ENCODE results near the gene DENND1A.
"Not testable (repeated sequence)": the region's sequence is repeated elsewhere in the genome, so short reads cannot be mapped to it uniquely, and the experiment has no call there.

DENND1A gene

GRCh38 chr9:123739902-123740301 lies 190.0 kb downstream of the DENND1A start:
- no peaks in the 10 kb centered on the region for H3K4me1 ChIP-seq (ENCODE audit: control insufficient read depth, insufficient read depth, low read length)
- H3K27me3 ChIP-seq (ENCODE audit: control insufficient read depth, insufficient read depth, low read length, poor library complexity, severe bottlenecking) = no peaks in the 10 kb centered on the region
- H3K4me3 ChIP-seq (ENCODE audit: insufficient read depth, low read depth, low read length) = no peak overlapping the region
- no peak overlapping the region for H3K27ac ChIP-seq (ENCODE audit: insufficient read depth, low read depth, low read length, poor library complexity, severe bottlenecking)
- H3K9me3 ChIP-seq (ENCODE audit: control insufficient read depth, low read length) = no peaks in the 10 kb centered on the region
- 96 to 98% methylated on average over 2 of the region's 2 CpGs for WGBS, 2 experiments
- no peaks in the 10 kb centered on the region for H3K36me3 ChIP-seq (ENCODE audit: control insufficient read depth, insufficient read depth, low read length)

- Histone ChIP-seq H3K4me1 (ENCODE audit: control insufficient read depth, insufficient read depth, low read length) (no peaks in the 10 kb centered on the region), H3K4me3 (ENCODE audit: insufficient read depth, low read depth, low read length) (no peak overlapping the region), H3K36me3 (ENCODE audit: control insufficient read depth, insufficient read depth, low read length) (no peaks in the 10 kb centered on the region), H3K27me3 (ENCODE audit: control insufficient read depth, insufficient read depth, low read length, poor library complexity, severe bottlenecking) (no peaks in the 10 kb centered on the region), H3K27ac (ENCODE audit: insufficient read depth, low read depth, low read length, poor library complexity, severe bottlenecking) (no peak overlapping the region), H3K9me3 (ENCODE audit: control insufficient read depth, low read length) (no peaks in the 10 kb centered on the region)
- WGBS, 2 experiments = 93 to 96% methylated on average over 1 of the region's 1 CpG
Observed at GRCh38 chr9:123739387-123739786, 190.5 kb downstream of the DENND1A start.

GRCh38 chr9:123738648-123739047 lies 191.3 kb downstream of the DENND1A start:
- no peaks in the 10 kb centered on the region for H3K27me3 ChIP-seq (ENCODE audit: control insufficient read depth, insufficient read depth, low read length, poor library complexity, severe bottlenecking)
- H3K9me3 ChIP-seq (ENCODE audit: control insufficient read depth, low read length) = no peaks in the 10 kb centered on the region
- no peak overlapping the region for H3K4me3 ChIP-seq (ENCODE audit: insufficient read depth, low read depth, low read length)
- no peaks in the 10 kb centered on the region for H3K36me3 ChIP-seq (ENCODE audit: control insufficient read depth, insufficient read depth, low read length)
- no peaks in the 10 kb centered on the region for H3K4me1 ChIP-seq (ENCODE audit: control insufficient read depth, insufficient read depth, low read length)
- WGBS, 2 experiments = 91 to 92% methylated on average over 2 of the region's 2 CpGs
- H3K27ac ChIP-seq (ENCODE audit: insufficient read depth, low read depth, low read length, poor library complexity, severe bottlenecking) = no peak overlapping the region

- Histone ChIP-seq H3K36me3 (ENCODE audit: control insufficient read depth, insufficient read depth, low read length) (no peaks in the 10 kb centered on the region), H3K4me3 (ENCODE audit: insufficient read depth, low read depth, low read length) (no peak overlapping the region), H3K27me3 (ENCODE audit: control insufficient read depth, insufficient read depth, low read length, poor library complexity, severe bottlenecking) (no peaks in the 10 kb centered on the region), H3K4me1 (ENCODE audit: control insufficient read depth, insufficient read depth, low read length) (no peaks in the 10 kb centered on the region), H3K9me3 (ENCODE audit: control insufficient read depth, low read length) (no peaks in the 10 kb centered on the region), H3K27ac (ENCODE audit: insufficient read depth, low read depth, low read length, poor library complexity, severe bottlenecking) (no peak overlapping the region)
- 94 to 96% methylated on average over 4 of the region's 4 CpGs for WGBS, 2 experiments
Observed at GRCh38 chr9:123735376-123735775, 194.6 kb downstream of the DENND1A start.

GRCh38 chr9:123728571-123728970 lies 201.4 kb downstream of the DENND1A start:
- H3K4me1 ChIP-seq (ENCODE audit: control insufficient read depth, insufficient read depth, low read length); H3K27me3 ChIP-seq (ENCODE audit: control insufficient read depth, insufficient read depth, low read length, poor library complexity, severe bottlenecking); H3K9me3 ChIP-seq (ENCODE audit: control insufficient read depth, low read length); H3K27ac ChIP-seq (ENCODE audit: insufficient read depth, low read depth, low read length, poor library complexity, severe bottlenecking); H3K36me3 ChIP-seq (ENCODE audit: control insufficient read depth, insufficient read depth, low read length); H3K4me3 ChIP-seq (ENCODE audit: insufficient read depth, low read depth, low read length): not testable (repeated sequence)
- WGBS, 2 experiments = 91 to 95% methylated on average over 4 of the region's 5 CpGs

GRCh38 chr9:123727332-123727731 lies 202.6 kb downstream of the DENND1A start:
- WGBS, 2 experiments = 97 to 100% methylated on average over 1 of the region's 1 CpG
- no peaks in the 10 kb centered on the region for H3K36me3 ChIP-seq (ENCODE audit: control insufficient read depth, insufficient read depth, low read length)
- H3K9me3 ChIP-seq (ENCODE audit: control insufficient read depth, low read length) = no peaks in the 10 kb centered on the region
- H3K27me3 ChIP-seq (ENCODE audit: control insufficient read depth, insufficient read depth, low read length, poor library complexity, severe bottlenecking) = no peaks in the 10 kb centered on the region
- H3K4me1 ChIP-seq (ENCODE audit: control insufficient read depth, insufficient read depth, low read length) = no peaks in the 10 kb centered on the region
- H3K4me3 ChIP-seq (ENCODE audit: insufficient read depth, low read depth, low read length) = no peak overlapping the region
- H3K27ac ChIP-seq (ENCODE audit: insufficient read depth, low read depth, low read length, poor library complexity, severe bottlenecking) = no peak overlapping the region

GRCh38 chr9:123725389-123725788 lies 204.5 kb downstream of the DENND1A start:
- Histone ChIP-seq H3K27ac (ENCODE audit: insufficient read depth, low read depth, low read length, poor library complexity, severe bottlenecking) (no peak overlapping the region), H3K27me3 (ENCODE audit: control insufficient read depth, insufficient read depth, low read length, poor library complexity, severe bottlenecking) (no peaks in the 10 kb centered on the region), H3K9me3 (ENCODE audit: control insufficient read depth, low read length) (no peaks in the 10 kb centered on the region), H3K4me3 (ENCODE audit: insufficient read depth, low read depth, low read length) (no peak overlapping the region), H3K4me1 (ENCODE audit: control insufficient read depth, insufficient read depth, low read length) (no peaks in the 10 kb centered on the region), H3K36me3 (ENCODE audit: control insufficient read depth, insufficient read depth, low read length) (no peaks in the 10 kb centered on the region)
- WGBS, 2 experiments = 51 to 61% methylated on average over 8 of the region's 8 CpGs

- no peaks in the 10 kb centered on the region for H3K4me1 ChIP-seq (ENCODE audit: control insufficient read depth, insufficient read depth, low read length)
- no peaks in the 10 kb centered on the region for H3K9me3 ChIP-seq (ENCODE audit: control insufficient read depth, low read length)
- no peaks in the 10 kb centered on the region for H3K27me3 ChIP-seq (ENCODE audit: control insufficient read depth, insufficient read depth, low read length, poor library complexity, severe bottlenecking)
- no peaks in the 10 kb centered on the region for H3K36me3 ChIP-seq (ENCODE audit: control insufficient read depth, insufficient read depth, low read length)
- WGBS, 2 experiments = 82 to 93% methylated on average over 2 of the region's 2 CpGs
- H3K4me3 ChIP-seq (ENCODE audit: insufficient read depth, low read depth, low read length) = no peak overlapping the region
- no peak overlapping the region for H3K27ac ChIP-seq (ENCODE audit: insufficient read depth, low read depth, low read length, poor library complexity, severe bottlenecking)
Observed at GRCh38 chr9:123724211-123724796, 205.6 kb downstream of the DENND1A start.

- no peaks in the 10 kb centered on the region for H3K36me3 ChIP-seq (ENCODE audit: control insufficient read depth, insufficient read depth, low read length)
- H3K4me3 ChIP-seq (ENCODE audit: insufficient read depth, low read depth, low read length) = no peak overlapping the region
- H3K4me1 ChIP-seq (ENCODE audit: control insufficient read depth, insufficient read depth, low read length) = no peaks in the 10 kb centered on the region
- H3K27me3 ChIP-seq (ENCODE audit: control insufficient read depth, insufficient read depth, low read length, poor library complexity, severe bottlenecking) = no peaks in the 10 kb centered on the region
- 90 to 94% methylated on average over 4 of the region's 4 CpGs for WGBS, 2 experiments
- no peak overlapping the region for H3K27ac ChIP-seq (ENCODE audit: insufficient read depth, low read depth, low read length, poor library complexity, severe bottlenecking)
- no peaks in the 10 kb centered on the region for H3K9me3 ChIP-seq (ENCODE audit: control insufficient read depth, low read length)
Observed at GRCh38 chr9:123723135-123723875, 206.6 kb downstream of the DENND1A start.

- H3K9me3 ChIP-seq (ENCODE audit: control insufficient read depth, low read length) = no peaks in the 10 kb centered on the region
- H3K36me3 ChIP-seq (ENCODE audit: control insufficient read depth, insufficient read depth, low read length) = no peaks in the 10 kb centered on the region
- no peaks in the 10 kb centered on the region for H3K4me1 ChIP-seq (ENCODE audit: control insufficient read depth, insufficient read depth, low read length)
- WGBS, 2 experiments = 93 to 96% methylated on average over 4 of the region's 4 CpGs
- H3K27me3 ChIP-seq (ENCODE audit: control insufficient read depth, insufficient read depth, low read length, poor library complexity, severe bottlenecking) = no peaks in the 10 kb centered on the region
- no peak overlapping the region for H3K4me3 ChIP-seq (ENCODE audit: insufficient read depth, low read depth, low read length)
- no peak overlapping the region for H3K27ac ChIP-seq (ENCODE audit: insufficient read depth, low read depth, low read length, poor library complexity, severe bottlenecking)
Observed at GRCh38 chr9:123722378-123722777, 207.5 kb downstream of the DENND1A start.

Measured in ectodermal cell (in vitro differentiated cells).